ENCODE measurements around the gene SLC38A11.

The SLC38A11 gene

DNA sequence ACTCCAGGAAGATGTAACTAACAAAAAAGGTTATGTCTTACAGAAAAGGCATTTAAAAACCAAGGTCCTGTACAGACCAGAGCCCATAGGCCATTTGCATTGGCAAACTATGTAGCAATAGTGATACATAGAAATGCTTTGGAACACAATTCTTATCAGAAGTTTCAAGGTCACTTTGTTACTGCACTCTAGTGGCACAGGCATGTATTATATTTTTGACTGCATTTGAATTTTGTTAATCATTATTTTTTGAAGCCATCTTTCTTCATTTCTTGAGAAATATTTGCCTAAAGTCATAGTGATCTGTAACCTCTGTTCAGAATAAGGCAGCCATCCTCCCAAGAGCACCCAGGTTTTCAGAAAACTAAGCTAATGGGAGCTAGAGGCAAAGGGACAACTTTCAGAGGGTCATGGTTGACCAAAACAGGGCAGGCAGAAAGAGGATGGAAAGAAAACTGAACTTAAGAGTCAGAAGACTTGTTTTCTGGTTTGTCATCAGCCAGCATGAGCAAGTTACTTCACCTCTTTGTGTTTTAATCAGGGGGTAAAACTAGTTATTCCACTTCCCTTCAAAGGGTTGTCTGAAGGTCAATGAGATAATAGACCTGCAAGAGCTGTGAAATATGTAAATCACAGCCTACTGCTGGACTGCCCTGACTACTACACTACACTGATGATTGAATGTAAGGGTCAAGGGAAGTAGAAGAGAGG, 41.5 kb downstream of the SLC38A11 start:
- no peak for DNase-seq

GRCh38 chr2:164913011-164913410, 42.3 kb downstream of the SLC38A11 start:
- no peak for DNase-seq

GRCh38 chr2:164911832-164912231, 43.5 kb downstream of the SLC38A11 start:
- DNase-seq: peak; percentile 10

- peak; percentile 49 for DNase-seq
Observed at GRCh38 chr2:164910101-164910899, 45.0 kb downstream of the SLC38A11 start.

GRCh38 chr2:164906947-164907346, 48.4 kb downstream of the SLC38A11 start:
- no peak for DNase-seq

DNA sequence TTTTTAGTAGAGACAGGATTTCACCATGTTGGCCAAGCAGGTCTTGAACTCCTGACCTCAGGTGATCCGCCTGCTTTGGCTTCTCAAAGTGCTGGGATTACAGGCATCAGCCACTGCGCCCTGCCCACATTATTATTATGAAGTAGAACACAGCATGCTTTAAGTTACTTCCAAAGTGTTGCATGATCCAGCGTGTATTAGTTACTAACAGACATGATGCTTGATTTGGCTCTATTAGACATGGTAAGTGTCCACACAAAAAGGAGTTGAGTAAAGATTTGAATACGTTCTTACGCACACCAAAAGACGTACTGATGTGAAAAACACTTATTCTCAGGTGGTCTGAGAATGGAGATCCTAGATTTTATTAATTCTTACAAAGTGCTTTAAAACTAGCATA, 50.0 kb downstream of the SLC38A11 start:
- no peak for DNase-seq

DNA sequence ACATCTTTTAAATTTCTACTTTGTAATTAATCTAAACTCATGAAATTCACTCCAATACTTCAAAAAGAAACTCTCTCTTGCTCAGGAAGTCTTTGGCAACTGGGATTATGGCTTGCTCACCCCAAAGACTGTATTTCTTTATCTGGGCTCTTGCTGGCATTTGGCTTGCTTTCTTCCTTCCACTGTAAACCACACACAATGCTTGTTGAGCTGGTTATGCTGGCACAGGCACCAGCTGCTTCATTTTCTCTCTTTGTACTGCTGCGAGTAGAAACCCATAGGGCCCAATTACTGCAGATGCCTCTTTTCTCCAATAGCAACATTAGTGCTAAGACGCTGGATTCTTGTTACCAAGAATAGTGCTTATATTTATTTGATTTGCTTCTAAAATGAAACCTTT, 51.4 kb downstream of the SLC38A11 start:
- peak; percentile 64 for DNase-seq

DNA sequence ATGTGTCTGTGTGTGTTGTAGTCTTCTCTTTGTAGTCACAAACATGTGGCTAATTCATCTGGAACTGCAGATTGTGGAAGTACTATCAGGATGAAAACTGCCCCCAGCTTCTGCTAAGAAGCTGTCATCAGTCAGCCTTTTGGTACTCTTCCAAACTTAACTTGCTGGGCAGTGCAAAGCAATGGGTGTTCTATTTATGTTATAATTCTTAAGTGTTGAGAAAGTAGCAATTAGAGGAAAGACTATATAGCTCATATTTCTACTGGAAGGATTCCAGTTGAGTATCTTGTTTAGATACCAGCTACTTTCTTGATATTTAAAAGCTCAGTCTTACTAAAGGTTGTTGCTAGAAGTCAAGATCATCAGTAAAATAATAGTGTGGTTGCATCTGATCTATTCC, 52.1 kb downstream of the SLC38A11 start:
- DNase-seq: no peak

DNA sequence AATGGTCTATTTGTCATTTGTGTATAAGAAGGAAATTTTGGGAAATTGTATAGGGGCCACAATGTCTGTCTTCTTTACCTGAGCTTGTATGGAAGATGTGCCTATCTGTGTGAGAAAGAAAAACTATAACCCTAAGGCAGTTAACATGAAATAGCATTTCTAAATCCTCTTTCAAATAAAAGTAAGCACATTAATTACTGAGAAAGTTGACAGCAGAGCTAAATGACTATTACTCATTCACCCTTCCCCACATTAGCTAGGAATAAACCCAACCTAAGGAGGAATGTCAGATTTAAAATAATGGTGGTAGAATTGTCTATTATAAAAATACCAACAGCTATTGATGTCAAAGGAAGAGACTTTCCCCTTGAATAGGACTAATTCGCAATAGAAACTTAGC, 56.2 kb downstream of the SLC38A11 start:
- DNase-seq: no peak

DNA sequence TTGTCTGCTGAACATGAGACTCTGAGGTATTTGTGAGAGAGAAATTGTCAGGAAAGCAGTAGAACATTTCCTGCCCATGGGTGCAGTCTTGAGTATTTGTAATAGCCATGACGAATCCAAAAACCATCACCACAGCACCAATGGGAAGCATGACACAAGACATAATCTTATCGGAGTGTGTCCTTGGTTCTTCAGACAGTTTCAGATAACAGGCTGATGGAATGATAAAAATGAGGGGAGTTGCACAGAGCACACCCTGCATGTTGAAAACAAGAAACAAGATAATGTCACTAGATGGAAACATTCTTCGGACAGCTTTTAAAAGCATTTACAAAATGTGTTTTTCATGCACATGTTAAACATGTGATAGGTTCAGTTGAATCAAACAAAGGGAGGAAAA, 56.9 kb downstream of the SLC38A11 start:
- no peak for DNase-seq

DNA sequence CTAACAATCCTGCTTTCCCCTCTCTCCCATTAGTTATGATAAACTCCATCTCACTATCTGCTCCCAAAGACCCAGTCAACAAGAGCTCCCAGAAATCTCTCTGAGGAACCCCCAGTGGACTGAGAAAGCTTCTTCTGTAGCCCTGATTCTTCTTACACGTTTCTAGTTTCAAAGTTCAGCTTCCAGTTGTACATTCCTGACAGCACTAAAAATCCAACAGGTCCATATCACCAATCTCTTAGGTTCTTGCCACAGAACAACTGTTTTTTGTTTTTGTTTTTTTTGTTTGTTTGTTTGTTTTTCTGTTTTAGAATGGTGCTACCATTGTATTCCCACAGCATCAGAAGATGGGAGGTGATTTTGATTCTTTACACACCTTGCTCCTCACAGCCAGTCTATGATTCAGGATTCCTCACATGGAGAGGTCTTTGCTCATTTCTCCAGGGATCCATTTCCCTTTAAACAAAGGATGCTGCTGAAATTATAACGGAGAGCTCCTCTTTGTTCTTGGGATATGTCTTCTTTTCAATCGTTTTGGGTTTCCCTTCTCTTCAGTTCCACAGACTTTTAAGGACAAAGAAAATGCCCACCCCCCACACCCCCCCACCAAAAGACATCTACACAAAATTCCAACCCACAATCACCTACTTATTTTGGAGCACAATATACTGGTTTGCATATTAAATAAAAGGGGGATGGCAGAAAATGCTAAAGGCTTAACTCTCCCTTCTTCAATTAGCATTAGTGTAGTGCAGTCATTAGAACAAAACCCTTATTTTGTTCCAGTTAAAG, 57.7 kb downstream of the SLC38A11 start:
- no peak for DNase-seq

GRCh38 chr2:164896634-164897355, 58.5 kb downstream of the SLC38A11 start:
- no peak for DNase-seq

DNA sequence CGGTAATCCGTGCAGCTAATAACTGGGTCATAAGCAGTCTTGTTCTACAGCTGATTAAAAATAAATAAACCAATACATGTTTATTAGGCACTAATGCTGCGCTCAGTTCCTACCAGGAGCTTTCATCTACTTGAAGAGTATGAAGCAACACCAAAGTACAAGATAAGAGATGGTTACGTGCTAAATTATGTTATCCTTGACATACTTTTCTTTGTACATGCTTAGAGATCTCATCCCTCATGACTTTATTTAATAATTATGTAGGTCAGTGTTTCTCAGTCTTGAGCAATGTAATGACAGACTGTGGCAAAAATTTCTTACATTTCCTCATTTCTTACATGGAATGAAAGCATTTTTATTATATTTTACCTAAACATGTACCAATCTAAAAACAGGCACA, 59.1 kb downstream of the SLC38A11 start:
- no peak for DNase-seq

DNA sequence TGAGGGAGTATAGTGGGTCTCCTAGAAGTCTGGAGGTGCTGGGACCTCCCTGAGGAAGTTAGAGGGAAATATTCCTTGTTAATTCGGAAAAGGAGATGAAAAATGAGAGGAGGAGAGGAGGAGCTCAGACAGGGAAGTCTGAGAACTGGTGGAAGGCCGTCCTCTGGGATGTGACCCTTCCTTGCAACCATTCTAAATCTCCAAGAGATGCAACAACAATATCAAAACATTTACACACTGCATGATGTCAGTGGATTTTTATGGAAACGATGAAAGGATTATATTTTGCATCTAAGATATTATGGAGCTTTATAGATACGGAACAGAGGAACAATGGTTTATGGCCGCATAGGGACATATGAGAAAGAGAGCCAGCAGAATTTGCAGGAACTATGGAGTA, 63.9 kb downstream of the SLC38A11 start:
- DNase-seq: no peak

- no peak for DNase-seq
Observed at GRCh38 chr2:164890544-164890943, 64.8 kb downstream of the SLC38A11 start.

GRCh38 chr2:164888592-164888991, 66.7 kb downstream of the SLC38A11 start:
- DNase-seq: no peak

DNA sequence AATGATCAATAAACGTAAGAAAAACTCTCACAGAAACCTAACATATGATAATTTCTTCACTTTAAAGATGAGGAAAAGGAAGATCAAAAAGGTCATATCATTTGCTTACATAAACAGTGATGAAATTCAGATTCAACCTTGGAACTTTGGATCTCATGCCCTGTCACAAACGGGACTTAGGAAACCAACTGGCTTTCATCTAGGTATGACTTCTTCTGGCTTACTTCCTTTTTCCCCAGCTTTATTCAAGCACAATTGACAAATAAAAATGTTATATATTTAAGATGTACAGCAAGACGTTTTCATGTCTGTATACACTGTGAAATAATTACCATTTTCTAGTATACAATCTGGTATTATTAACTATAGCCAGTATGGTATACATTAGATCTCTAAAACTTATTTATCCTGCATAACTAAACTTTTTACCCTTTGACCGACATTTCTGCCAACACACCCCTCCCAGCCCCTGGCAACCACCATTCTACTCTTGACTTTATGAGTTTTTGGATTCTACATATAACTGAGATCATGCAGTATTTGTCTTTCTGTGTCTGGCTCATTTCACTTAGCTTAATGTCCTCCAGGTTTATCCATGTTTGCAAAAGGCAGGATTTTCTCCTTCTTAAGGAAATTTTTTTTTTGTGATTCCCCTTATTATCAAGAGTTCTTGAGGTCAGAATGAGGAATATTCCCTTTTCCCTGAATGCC, 67.7 kb downstream of the SLC38A11 start:
- no peak for DNase-seq

GRCh38 chr2:164882276-164882675, 73.0 kb downstream of the SLC38A11 start:
- no peak for DNase-seq

- no peak for DNase-seq
Observed at GRCh38 chr2:164881524-164881923, 73.8 kb downstream of the SLC38A11 start.

DNA sequence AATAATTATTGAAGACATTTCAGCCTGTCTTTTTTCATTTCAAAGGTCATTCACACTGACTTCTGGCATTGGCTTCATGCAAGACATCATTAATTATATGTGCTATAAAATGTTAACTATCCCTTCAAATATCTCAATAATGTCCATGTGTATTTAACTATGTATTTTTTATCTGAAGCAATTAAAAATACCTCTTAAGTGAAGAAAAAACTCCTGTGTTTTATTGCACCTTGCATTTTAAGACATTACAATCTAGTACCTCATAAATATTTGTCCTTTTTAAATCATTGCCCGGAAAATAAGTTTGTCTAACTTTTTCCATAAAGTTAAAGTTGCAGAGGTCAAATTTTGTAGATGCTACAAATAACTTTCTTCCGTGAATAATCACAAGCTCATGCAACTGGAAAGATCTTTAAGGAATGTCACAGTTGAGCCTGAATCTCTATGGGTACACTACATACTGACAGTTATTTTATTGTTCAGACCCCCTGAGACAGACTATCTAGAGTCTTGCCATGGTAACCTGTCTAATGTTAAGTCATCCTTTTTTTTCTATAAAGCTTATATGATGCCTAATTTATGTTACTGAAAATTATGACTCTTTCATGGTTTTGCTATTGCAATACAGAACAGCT, 75.3 kb downstream of the SLC38A11 start:
- no peak for DNase-seq

- DNase-seq: no peak
Observed at GRCh38 chr2:164877927-164878326, 77.4 kb downstream of the SLC38A11 start.

- no peak for DNase-seq
Observed at GRCh38 chr2:164877169-164877568, 78.2 kb downstream of the SLC38A11 start.
